H1 (cell line): ENCODE measurements around the gene ZNF74.
"Not testable (repeated sequence)": the region's sequence is repeated elsewhere in the genome, so short reads cannot be mapped to it uniquely, and the experiment has no call there.

Experiments used
- CHD2 ChIP-seq: IDR thresholded peaks from 2 replicates; pipeline ENCODE4 v1.6.1; 2012; ENCODE audit warnings: low read length, improper control_type of control experiment
- EP300 ChIP-seq, 2 experiments: IDR thresholded peaks; 1 replicate in 1 of 2; 2 replicates in 1 of 2; pipeline ENCODE4 v1.6.1; 2011 to 2012; ENCODE audit warnings: low read depth in 2 of 2, low read length in 2 of 2, mild to moderate bottlenecking in 2 of 2, borderline replicate concordance in 1 of 2, inconsistent platforms in 1 of 2, moderate library complexity in 1 of 2
- EZH2 ChIP-seq: fragments of 200-600 bp; sonication (generic); IDR thresholded peaks from 2 replicates; pipeline ENCODE4 v1.7.1; 2012; ENCODE audit warnings: low read depth, mild to moderate bottlenecking, moderate library complexity, low read length, inconsistent platforms; ENCODE audit not compliant: severe bottlenecking
- JUN ChIP-seq: IDR thresholded peaks from 2 replicates; pipeline ENCODE4 v1.6.1; 2011; ENCODE audit warnings: low read depth, mild to moderate bottlenecking, improper control_type of control experiment, low read length
- POLR2A ChIP-seq, 2 experiments: IDR thresholded peaks; 1 replicate in 1 of 2; 2 replicates in 1 of 2; pipeline ENCODE4 v1.6.1; 2011; ENCODE audit warnings: low read depth in 2 of 2, low read length in 2 of 2, mild to moderate bottlenecking in 2 of 2; ENCODE audit errors: control extremely low read depth in 1 of 2
- RAD21 ChIP-seq, 2 experiments: IDR thresholded peaks in 1 of 2; conservative IDR thresholded peaks in 1 of 2; 2 replicates each; pipeline ENCODE4 v1.6.1; 2011; ENCODE audit warnings: low read depth in 2 of 2, low read length in 2 of 2, improper control_type of control experiment in 1 of 2, inconsistent platforms in 1 of 2, mild to moderate bottlenecking in 1 of 2, moderate library complexity in 1 of 2
- SIX5 ChIP-seq: IDR thresholded peaks from 2 replicates; pipeline ENCODE4 v1.6.1; 2011; ENCODE audit warnings: mild to moderate bottlenecking, low read depth, low read length
- TBP ChIP-seq: IDR thresholded peaks from 2 replicates; pipeline ENCODE4 v1.6.1; 2011; ENCODE audit warnings: low read depth, low read length, improper control_type of control experiment
- TF ChIP-seq, protein P1 (sequence below), 3 experiments: IDR thresholded peaks; 1 replicate in 2 of 3; 2 replicates in 1 of 3; pipeline versions ENCODE4 v1.5.1 to v1.6.1; 2011; ENCODE audit warnings: low read length in 3 of 3, mild to moderate bottlenecking in 3 of 3, inconsistent platforms in 2 of 3, low read depth in 1 of 3, moderate library complexity in 1 of 3; ENCODE audit not compliant: insufficient read depth in 1 of 3; ENCODE audit errors: control extremely low read depth in 1 of 3
- TF ChIP-seq, protein P2 (sequence below): IDR thresholded peaks from 2 replicates; pipeline ENCODE4 v1.6.1; 2011; ENCODE audit warnings: low read depth, mild to moderate bottlenecking, low read length; ENCODE audit not compliant: insufficient read depth

DNA sequence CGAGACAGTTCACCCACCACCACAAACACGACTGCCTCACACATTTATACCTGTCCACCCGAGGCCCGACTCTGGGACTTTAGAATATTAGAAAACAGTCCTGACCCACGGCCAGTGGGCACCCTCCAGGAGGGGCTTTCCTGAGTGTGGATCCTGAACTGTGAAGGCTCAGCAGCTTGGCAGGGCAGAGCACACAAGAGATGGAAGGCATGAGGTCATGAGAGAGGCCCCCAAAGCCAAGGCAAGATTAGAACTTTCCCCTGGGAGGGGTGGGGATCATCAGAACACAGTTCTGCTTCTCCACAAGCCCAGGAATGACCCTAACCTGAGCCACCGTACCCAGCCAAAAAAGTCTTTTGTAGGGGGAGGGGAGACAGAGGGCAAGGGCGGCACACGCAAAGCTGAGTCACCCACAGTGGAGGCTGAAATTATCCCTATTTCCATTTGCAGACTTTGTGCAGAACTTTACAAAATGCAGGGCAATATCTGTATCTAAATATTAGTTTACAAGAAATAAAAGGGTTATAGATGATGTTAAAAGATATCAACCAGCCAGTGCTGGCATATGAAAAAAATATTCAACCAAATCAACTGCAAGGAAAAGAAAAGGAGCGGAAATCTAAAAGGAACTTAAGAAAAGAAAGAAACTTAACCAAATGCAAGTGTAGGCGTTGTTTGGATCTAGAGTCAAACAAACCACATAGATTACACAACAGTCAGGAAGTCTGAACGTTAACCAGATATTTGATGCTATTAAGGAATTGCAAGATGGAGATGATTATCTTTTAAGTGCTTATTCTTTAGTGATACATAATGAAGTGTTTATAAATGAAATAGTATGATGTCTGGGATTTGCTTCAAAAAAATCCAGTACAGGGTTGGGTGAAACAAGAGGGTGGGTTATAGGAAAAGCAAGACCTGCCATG, 29.4 kb upstream of the ZNF74 start:
- TF ChIP-seq, protein P1, sequence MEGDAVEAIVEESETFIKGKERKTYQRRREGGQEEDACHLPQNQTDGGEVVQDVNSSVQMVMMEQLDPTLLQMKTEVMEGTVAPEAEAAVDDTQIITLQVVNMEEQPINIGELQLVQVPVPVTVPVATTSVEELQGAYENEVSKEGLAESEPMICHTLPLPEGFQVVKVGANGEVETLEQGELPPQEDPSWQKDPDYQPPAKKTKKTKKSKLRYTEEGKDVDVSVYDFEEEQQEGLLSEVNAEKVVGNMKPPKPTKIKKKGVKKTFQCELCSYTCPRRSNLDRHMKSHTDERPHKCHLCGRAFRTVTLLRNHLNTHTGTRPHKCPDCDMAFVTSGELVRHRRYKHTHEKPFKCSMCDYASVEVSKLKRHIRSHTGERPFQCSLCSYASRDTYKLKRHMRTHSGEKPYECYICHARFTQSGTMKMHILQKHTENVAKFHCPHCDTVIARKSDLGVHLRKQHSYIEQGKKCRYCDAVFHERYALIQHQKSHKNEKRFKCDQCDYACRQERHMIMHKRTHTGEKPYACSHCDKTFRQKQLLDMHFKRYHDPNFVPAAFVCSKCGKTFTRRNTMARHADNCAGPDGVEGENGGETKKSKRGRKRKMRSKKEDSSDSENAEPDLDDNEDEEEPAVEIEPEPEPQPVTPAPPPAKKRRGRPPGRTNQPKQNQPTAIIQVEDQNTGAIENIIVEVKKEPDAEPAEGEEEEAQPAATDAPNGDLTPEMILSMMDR (IDR thresholded peaks at IDR 0.05; ENCODE audit: control extremely low read depth in 1 of 3, insufficient read depth in 1 of 3, low read depth in 1 of 3, low read length in 3 of 3) = not testable (repeated sequence)
- TF ChIP-seq, protein P2, sequence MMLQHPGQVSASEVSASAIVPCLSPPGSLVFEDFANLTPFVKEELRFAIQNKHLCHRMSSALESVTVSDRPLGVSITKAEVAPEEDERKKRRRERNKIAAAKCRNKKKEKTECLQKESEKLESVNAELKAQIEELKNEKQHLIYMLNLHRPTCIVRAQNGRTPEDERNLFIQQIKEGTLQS = not testable (repeated sequence)
- TF ChIP-seq TBP; POLR2A (IDR thresholded peaks at IDR 0.05; ENCODE audit: control extremely low read depth in 1 of 2, low read depth in 2 of 2, low read length in 2 of 2); SIX5; RAD21 (IDR thresholded peaks at IDR 0.05 in 1 of 2, conservative IDR thresholded peaks at IDR 0.05 in 1 of 2; ENCODE audit: low read depth in 2 of 2, low read length in 2 of 2); EP300 (IDR thresholded peaks at IDR 0.05; ENCODE audit: borderline replicate concordance in 1 of 2, low read depth in 2 of 2, low read length in 2 of 2); EZH2; JUN; CHD2: not testable (repeated sequence)
